Right lobe of liver (tissue), 6 donors: ENCODE measurements around the gene NPFFR1. TPM values are rescaled to one million over a fixed set of nuclear protein-coding genes. Genes with fewer than 3 reads are reported as not detected.

Experiments used
- ATAC-seq, 4 donors: fragments of 200-7000 bp; cut with Tn5 transposase; one replicate each; pipeline ENCODE4 v1.9.1; 2020; ENCODE audit warnings: mild to moderate bottlenecking in 4 of 4, moderate library complexity in 4 of 4
- DNase-seq, 3 donors: peaks; one replicate each; pipeline ENCODE4 v3.0.0-alpha.2; 2020
- H3K27ac ChIP-seq, 3 donors: fragments of 200-600 bp; one replicate each; pipeline ENCODE4 v1.8.0; 2022
- H3K27me3 ChIP-seq, 2 donors: fragments of 200-600 bp; one replicate each; pipeline ENCODE4 v1.8.0; 2022
- H3K36me3 ChIP-seq, 4 donors: fragments of 200-600 bp; sonication (generic) in 1 of 4; one replicate each; pipeline versions ENCODE4 v1.5.1 to v1.8.0; 2017 to 2022; ENCODE audit warnings: control low read depth in 1 of 4
- H3K4me1 ChIP-seq, 4 donors: fragments of 200-600 bp; sonication (generic) in 1 of 4; one replicate each; pipeline versions ENCODE4 v1.5.1 to v1.8.0; 2017 to 2022; ENCODE audit warnings: control low read depth in 1 of 4
- H3K4me3 ChIP-seq, 3 donors: fragments of 200-600 bp; one replicate each; pipeline ENCODE4 v1.8.0; 2022
- H3K9me3 ChIP-seq, 4 donors: fragments of 200-600 bp; sonication (generic) in 1 of 4; one replicate each; pipeline versions ENCODE4 v1.5.1 to v1.8.0; 2017 to 2022; ENCODE audit warnings: control low read depth in 1 of 4
- CTCF ChIP-seq, 4 donors: fragments of 200-600 bp in 3 of 4; fragments of 450-650 bp in 1 of 4; IDR thresholded peaks; one replicate each; pipeline versions ENCODE4 v1.5.1 to v1.8.0; 2016 to 2022; ENCODE audit warnings: antibody characterized with exemption in 4 of 4, mild to moderate bottlenecking in 2 of 4
- POLR2A ChIP-seq: fragments of 450-650 bp; IDR thresholded peaks from one replicate; pipeline ENCODE4 v1.6.1; 2017; ENCODE audit warnings: antibody characterized with exemption, mild to moderate bottlenecking
- WGBS: methylation state at CpG from one replicate; pipeline ENCODE4 v1.1.6; 2018; ENCODE audit warnings: low coverage, low lambda C conversion rate; ENCODE audit not compliant: insufficient coverage; ENCODE audit errors: missing lambda C conversion rate; 5-methylcytosine and 5-hydroxymethylcytosine counted together
- intact Hi-C, 2 donors: fragments of 100-400 bp; cut with DNase I; formaldehyde crosslinking; loops; one replicate each; pipeline versions ENCODE4 v1.11.2 to v1.14.1; 2022
- total RNA-seq, 6 experiments: library from RNA; depleted of rRNA in 2 of 6; stranded (reverse); fragments of >200 nt in 2 of 6; fragmentation: NEBNext Ultra II Directional in 3 of 6; extraction: Animal tissue kit (Norgen Biotek cat#: 25700) in 3 of 6; gene quantifications; one replicate each; pipeline versions ENCODE4 v1.1.0 to v1.2.4, GENCODE V29; 2016 to 2023
- donor health status: DM: no; HTN: yes; CAD: no.
- donor health status: DM: no; HTN: no; CAD: no.
- donor health status: DM: no; HTN: no; CAD: no.
- donor health status: DM: no; HTN: yes; CAD: no.
- donor health status: DM: no; HTN: yes; CAD: no.

The NPFFR1 gene
- total RNA-seq, 6 experiments from 2014 or later: not detected

- Histone ChIP-seq H3K27me3 (no peaks in the 10 kb centered on the region), H3K27ac (no peak overlapping the region), H3K9me3 (no peaks in the 10 kb centered on the region), H3K36me3 (no peaks in the 10 kb centered on the region), H3K4me3 (no peak overlapping the region), H3K4me1 (peaks cover 0 to 31% (median 8%) of the 10 kb centered on the region in 4 donors)
- TF ChIP-seq POLR2A (no peak), CTCF (IDR thresholded peaks at IDR 0.05) (no peak)
- intact Hi-C loops: no loop called here
- ATAC-seq: no peak
- 40% methylated on average over 1 of the region's 2 CpGs for WGBS
- no peak for DNase-seq
These were observed 31.5 kb upstream of the NPFFR1 start for GRCh38 chr10:70315276-70315675.

- no peaks in the 10 kb centered on the region for H3K27me3 ChIP-seq
- no peaks in the 10 kb centered on the region for H3K9me3 ChIP-seq
- no peak for TF ChIP-seq POLR2A
- TF ChIP-seq CTCF (IDR thresholded peaks at IDR 0.05): no peak
- H3K4me1 ChIP-seq: peaks cover 0 to 27% (median 8%) of the 10 kb centered on the region in 4 donors
- no peaks in the 10 kb centered on the region for H3K36me3 ChIP-seq
- ATAC-seq (no peak), DNase-seq (no peak)
- no peak overlapping the region for H3K4me3 ChIP-seq
- H3K27ac ChIP-seq: no peak overlapping the region
- intact Hi-C loops: no loop called here
- 75% methylated on average over 3 of the region's 4 CpGs for WGBS
These were observed 29.2 kb upstream of the NPFFR1 start for GRCh38 chr10:70312972-70313371.

GRCh38 chr10:70312249-70312648 lies 28.4 kb upstream of the NPFFR1 start:
- TF ChIP-seq CTCF (IDR thresholded peaks at IDR 0.05): no peak
- TF ChIP-seq POLR2A: no peak
- no CpG with 5 or more reads among the region's 5 CpGs for WGBS
- ATAC-seq (no peak), DNase-seq (no peak)
- Histone ChIP-seq H3K27ac (no peak overlapping the region), H3K9me3 (no peaks in the 10 kb centered on the region), H3K4me3 (no peak overlapping the region), H3K27me3 (no peaks in the 10 kb centered on the region), H3K36me3 (no peaks in the 10 kb centered on the region), H3K4me1 (peaks cover 0 to 19% (median 5%) of the 10 kb centered on the region in 4 donors)
- intact Hi-C loops: no loop called here

GRCh38 chr10:70311698-70312097 lies 27.9 kb upstream of the NPFFR1 start:
- DNase-seq (no peak), ATAC-seq (no peak)
- no peak for TF ChIP-seq CTCF (IDR thresholded peaks at IDR 0.05)
- TF ChIP-seq POLR2A: no peak
- H3K27ac ChIP-seq: no peak overlapping the region
- H3K9me3 ChIP-seq: no peaks in the 10 kb centered on the region
- WGBS: 70% methylated on average over 3 of the region's 3 CpGs
- no peaks in the 10 kb centered on the region for H3K36me3 ChIP-seq
- intact Hi-C loops: no loop called here
- no peak overlapping the region for H3K4me3 ChIP-seq
- H3K4me1 ChIP-seq: peaks cover 0 to 14% (median 2%) of the 10 kb centered on the region in 4 donors
- H3K27me3 ChIP-seq: no peaks in the 10 kb centered on the region

- no peak overlapping the region for H3K27ac ChIP-seq
- intact Hi-C loops: no loop called here
- no peaks in the 10 kb centered on the region for H3K27me3 ChIP-seq
- H3K9me3 ChIP-seq: no peaks in the 10 kb centered on the region
- H3K4me3 ChIP-seq: no peak overlapping the region
- no peaks in the 10 kb centered on the region for H3K4me1 ChIP-seq
- ATAC-seq (no peak), DNase-seq (no peak)
- TF ChIP-seq POLR2A (no peak), CTCF (IDR thresholded peaks at IDR 0.05) (no peak)
- WGBS: 47% methylated on average over 3 of the region's 7 CpGs
- no peaks in the 10 kb centered on the region for H3K36me3 ChIP-seq
These were observed 25.9 kb upstream of the NPFFR1 start for GRCh38 chr10:70309661-70310060.
